Body of pancreas (tissue), 4 donors: ENCODE results near the gene CDC42BPA.

Source experiments
- CTCF ChIP-seq, 7 experiments: fragments of 450-650 bp in 4 of 7; fragments of 200-600 bp in 3 of 7; sonication (generic) in 3 of 7; IDR thresholded peaks; one replicate each; pipeline ENCODE4 v1.5.1; 2016 to 2019; ENCODE audit warnings: antibody characterized with exemption in 7 of 7
- POLR2A ChIP-seq, 3 donors: fragments of 450-650 bp; IDR thresholded peaks; one replicate each; pipeline ENCODE4 v1.6.1; 2016; ENCODE audit warnings: antibody characterized with exemption in 3 of 3, mild to moderate bottlenecking in 2 of 3

GRCh38 chr1:227300682-227301081 is 17.6 kb downstream of the CDC42BPA start:
- TF ChIP-seq CTCF (IDR thresholded peaks at IDR 0.05) (no peak), POLR2A (IDR thresholded peaks at IDR 0.05) (no peak)
